Neural progenitor cell (in vitro differentiated cells): ENCODE data around the gene GALNTL6. TPM values are rescaled to one million over a fixed set of nuclear protein-coding genes. Genes with fewer than 3 reads are reported as not detected.
A peak's percentile ranks its signal among the peaks of the same experiment; 100 is the strongest.

ENCODE experiments used
- DNase-seq: peaks from one replicate; pipeline ENCODE4 v3.0.0-alpha.2; 2016; ENCODE audit warnings: low spot score
- H2AFZ ChIP-seq: fragments of 200-600 bp; sonication (generic); replicated peaks from 2 replicates; pipeline ENCODE4 v1.6.1; 2016; ENCODE audit warnings: antibody characterized with exemption
- H3F3A ChIP-seq: fragments of 200-600 bp; sonication (generic); 2 replicates; pipeline ENCODE4 v1.6.1; 2016; ENCODE audit warnings: antibody characterized with exemption, low read depth
- H3K27ac ChIP-seq: fragments of 200-600 bp; sonication (generic); 2 replicates; pipeline ENCODE4 v1.5.1; 2016; ENCODE audit warnings: mild to moderate bottlenecking
- H3K27me3 ChIP-seq: fragments of 200-600 bp; sonication (generic); 2 replicates; pipeline ENCODE4 v1.6.1; 2016; ENCODE audit warnings: mild to moderate bottlenecking, moderate library complexity
- H3K36me3 ChIP-seq: fragments of 200-600 bp; sonication (generic); 2 replicates; pipeline ENCODE4 v1.5.1; 2016
- H3K4me1 ChIP-seq: fragments of 200-600 bp; sonication (generic); 2 replicates; pipeline ENCODE4 v1.6.1; 2016; ENCODE audit warnings: mixed run types
- H3K4me2 ChIP-seq: fragments of 200-600 bp; sonication (generic); 2 replicates; pipeline ENCODE4 v1.6.1; 2016
- H3K4me3 ChIP-seq: fragments of 200-600 bp; sonication (generic); 2 replicates; pipeline ENCODE4 v1.5.1; 2016
- H3K79me2 ChIP-seq: fragments of 200-600 bp; sonication (generic); 2 replicates; pipeline ENCODE4 v1.6.1; 2016; ENCODE audit warnings: low read depth
- H3K9ac ChIP-seq: fragments of 200-600 bp; sonication (generic); 2 replicates; pipeline ENCODE4 v1.6.1; 2016
- H3K9me3 ChIP-seq: fragments of 200-600 bp; sonication (generic); 2 replicates; pipeline ENCODE4 v1.5.1; 2016; ENCODE audit warnings: low read depth
- H4K20me1 ChIP-seq: fragments of 200-600 bp; sonication (generic); 2 replicates; pipeline ENCODE4 v1.6.1; 2016; ENCODE audit warnings: low read depth
- H3K27ac Mint-ChIP-seq: 3 replicates; pipeline ENCODE4 v1.8.0; 2021; ENCODE audit warnings: mixed read lengths
- H3K27me3 Mint-ChIP-seq: 2 replicates; pipeline ENCODE4 v1.8.0; 2022; ENCODE audit warnings: low read depth, mild to moderate bottlenecking, inconsistent platforms, moderate library complexity, mixed read lengths; ENCODE audit not compliant: insufficient read depth
- H3K36me3 Mint-ChIP-seq: 3 replicates; pipeline ENCODE4 v1.8.0; 2021; ENCODE audit warnings: mixed read lengths
- H3K4me1 Mint-ChIP-seq: 3 replicates; pipeline ENCODE4 v1.8.0; 2021; ENCODE audit warnings: mixed read lengths
- H3K4me3 Mint-ChIP-seq: 3 replicates; pipeline ENCODE4 v1.8.0; 2021; ENCODE audit warnings: mild to moderate bottlenecking, moderate library complexity, mixed read lengths
- H3K9me3 Mint-ChIP-seq: 3 replicates; pipeline ENCODE4 v1.8.0; 2020; ENCODE audit warnings: mixed read lengths
- CTCF ChIP-seq: fragments of 200-600 bp; sonication (generic); IDR thresholded peaks from 2 replicates; pipeline ENCODE4 v1.5.1; 2017; ENCODE audit warnings: antibody characterized with exemption, mild to moderate bottlenecking
- EZH2 ChIP-seq: fragments of 200-600 bp; sonication (generic); IDR thresholded peaks from 2 replicates; pipeline ENCODE4 v1.6.1; 2017; ENCODE audit warnings: antibody characterized with exemption, mild to moderate bottlenecking, moderate library complexity
- EZH2phosphoT487 ChIP-seq: fragments of 200-600 bp; sonication (generic); IDR thresholded peaks from 2 replicates; pipeline ENCODE4 v1.6.1; 2017; ENCODE audit warnings: antibody characterized with exemption
- total RNA-seq: library from RNA; depleted of rRNA; stranded (reverse); fragments of >200 nt; gene quantifications from 2 replicates; pipeline ENCODE4 v1.2.3, GENCODE V29; 2015; ENCODE audit warnings: low replicate concordance

Gene GALNTL6
- total RNA-seq, 1 donor from 2014 or later, result 0.15 TPM

- Histone ChIP-seq H3K4me1 (no peaks in the 10 kb centered on the region), H3K27me3 (no peaks in the 10 kb centered on the region), H3K9me3 (no peaks in the 10 kb centered on the region), H3K4me3 (no peak overlapping the region), H4K20me1 (no peaks in the 10 kb centered on the region), H2AFZ (peak overlapping the region; percentile 50), H3K27ac (no peak overlapping the region), H3K79me2 (no peaks in the 10 kb centered on the region), H3K9ac (no peak overlapping the region), H3F3A (no peaks in the 10 kb centered on the region), H3K36me3 (no peaks in the 10 kb centered on the region), H3K4me2 (no peak overlapping the region)
- Mint-ChIP-seq H3K27ac (peak overlapping the region; percentile 13), H3K4me3 (no peak overlapping the region), H3K9me3 (no peaks in the 10 kb centered on the region), H3K27me3 (no peaks in the 10 kb centered on the region), H3K36me3 (no peaks in the 10 kb centered on the region), H3K4me1 (no peaks in the 10 kb centered on the region)
- TF ChIP-seq EZH2, result no peak
- no peak for TF ChIP-seq CTCF
- TF ChIP-seq EZH2phosphoT487, result no peak
- no peak for DNase-seq
Observed at GRCh38 chr4:172018358-172018757, 205.2 kb downstream of the GALNTL6 start.

- H3K9me3 ChIP-seq, result no peaks in the 10 kb centered on the region
- H3K4me3 ChIP-seq, result no peak overlapping the region
- H3K4me3 Mint-ChIP-seq, result no peak overlapping the region
- H3K4me2 ChIP-seq, result no peak overlapping the region
- H3F3A ChIP-seq, result no peaks in the 10 kb centered on the region
- DNase-seq, result no peak
- H3K27ac ChIP-seq, result no peak overlapping the region
- H3K4me1 Mint-ChIP-seq, result no peaks in the 10 kb centered on the region
- TF ChIP-seq EZH2, result no peak
- TF ChIP-seq CTCF, result no peak
- TF ChIP-seq EZH2phosphoT487, result no peak
- no peaks in the 10 kb centered on the region for H3K27me3 ChIP-seq
- no peaks in the 10 kb centered on the region for H3K4me1 ChIP-seq
- no peak overlapping the region for H2AFZ ChIP-seq
- H3K27me3 Mint-ChIP-seq, result no peaks in the 10 kb centered on the region
- H3K9ac ChIP-seq, result no peak overlapping the region
- no peak overlapping the region for H3K27ac Mint-ChIP-seq
- H4K20me1 ChIP-seq, result no peaks in the 10 kb centered on the region
- no peaks in the 10 kb centered on the region for H3K36me3 Mint-ChIP-seq
- H3K9me3 Mint-ChIP-seq, result no peaks in the 10 kb centered on the region
- H3K36me3 ChIP-seq, result no peaks in the 10 kb centered on the region
- H3K79me2 ChIP-seq, result no peaks in the 10 kb centered on the region
Observed at GRCh38 chr4:172035562-172035961, 222.4 kb downstream of the GALNTL6 start.

GRCh38 chr4:172040766-172041165, 227.6 kb downstream of the GALNTL6 start:
- Mint-ChIP-seq H3K27ac (no peak overlapping the region), H3K9me3 (no peaks in the 10 kb centered on the region), H3K4me1 (no peaks in the 10 kb centered on the region), H3K27me3 (no peaks in the 10 kb centered on the region), H3K4me3 (no peak overlapping the region), H3K36me3 (no peaks in the 10 kb centered on the region)
- no peaks in the 10 kb centered on the region for H3K36me3 ChIP-seq
- H4K20me1 ChIP-seq, result no peaks in the 10 kb centered on the region
- no peak overlapping the region for H3K4me3 ChIP-seq
- no peaks in the 10 kb centered on the region for H3K27me3 ChIP-seq
- TF ChIP-seq CTCF, result no peak
- no peaks in the 10 kb centered on the region for H3K9me3 ChIP-seq
- H3F3A ChIP-seq, result no peaks in the 10 kb centered on the region
- H2AFZ ChIP-seq, result no peak overlapping the region
- no peaks in the 10 kb centered on the region for H3K79me2 ChIP-seq
- no peak overlapping the region for H3K9ac ChIP-seq
- DNase-seq, result no peak
- no peak overlapping the region for H3K27ac ChIP-seq
- H3K4me2 ChIP-seq, result no peak overlapping the region
- H3K4me1 ChIP-seq, result no peaks in the 10 kb centered on the region

- Histone ChIP-seq H3K4me1 (no peaks in the 10 kb centered on the region), H3K9me3 (no peaks in the 10 kb centered on the region), H3F3A (no peaks in the 10 kb centered on the region), H3K27me3 (no peaks in the 10 kb centered on the region), H3K4me3 (no peak overlapping the region), H3K79me2 (no peaks in the 10 kb centered on the region), H3K27ac (no peak overlapping the region), H4K20me1 (no peaks in the 10 kb centered on the region), H3K9ac (no peak overlapping the region), H3K36me3 (no peaks in the 10 kb centered on the region), H2AFZ (no peak overlapping the region), H3K4me2 (no peak overlapping the region)
- TF ChIP-seq CTCF (no peak), EZH2 (no peak), EZH2phosphoT487 (no peak)
- Mint-ChIP-seq H3K36me3 (no peaks in the 10 kb centered on the region), H3K4me3 (no peak overlapping the region), H3K4me1 (no peaks in the 10 kb centered on the region), H3K27me3 (no peaks in the 10 kb centered on the region), H3K9me3 (no peaks in the 10 kb centered on the region), H3K27ac (no peak overlapping the region)
- no peak for DNase-seq
Observed at GRCh38 chr4:172042714-172043114, 229.5 kb downstream of the GALNTL6 start.
